Caco-2 (cell line): ENCODE data around the gene EHMT1. TPM values are rescaled to one million over a fixed set of nuclear protein-coding genes. Genes with fewer than 3 reads are reported as not detected.

Experiments
- BruUV-seq: library from RNA; stranded (reverse); fragments of 400-500 nt; replicated peaks from 2 replicates; lab custom pipeline; 2021; lab: Mats Ljungman, UMichigan
- CTCF ChIA-PET: fragments of 300-600 bp; sonication (Branson Sonifier 250); formaldehyde crosslinking; loops from one replicate; lab custom pipeline; 2022; ENCODE audit warnings: antibody characterized with exemption; lab: Charles Lee
- POLR2A ChIA-PET: fragments of 300-600 bp; sonication (Branson Sonifier 250); formaldehyde crosslinking; loops from one replicate; lab custom pipeline; 2022; ENCODE audit warnings: antibody characterized with exemption; lab: Charles Lee
- DNase-seq, 2 experiments: peaks; one replicate each; pipeline versions ENCODE4 v3.0.0 to v3.0.0-alpha.2; 2020 to 2022
- H3K27me3 ChIP-seq: replicated peaks from 2 replicates; pipeline ENCODE4 v1.6.0; 2011; ENCODE audit warnings: low read length; ENCODE audit not compliant: control insufficient read depth, insufficient read depth
- H3K36me3 ChIP-seq: 2 replicates; pipeline ENCODE4 v1.5.1; 2011; ENCODE audit warnings: low read length; ENCODE audit not compliant: control insufficient read depth, insufficient read depth
- H3K4me1 ChIP-seq: fragments of 250-450 bp; sonication (Bioruptor Pico); 2 replicates; pipeline ENCODE4 v1.5.1; 2020; ENCODE audit warnings: mild to moderate bottlenecking
- H3K4me3 ChIP-seq: 2 replicates; pipeline ENCODE4 v1.5.1; 2011; ENCODE audit warnings: low read depth, mild to moderate bottlenecking, control low read depth, low read length
- H3K9me3 ChIP-seq: fragments of 250-450 bp; sonication (Bioruptor Pico); 2 replicates; pipeline ENCODE4 v1.5.1; 2020; ENCODE audit warnings: mild to moderate bottlenecking, moderate library complexity
- H3K27ac Mint-ChIP-seq: one replicate; pipeline ENCODE4 v1.8.0; 2022; ENCODE audit warnings: mixed read lengths; ENCODE audit not compliant: unreplicated experiment
- H3K27me3 Mint-ChIP-seq: one replicate; pipeline ENCODE4 v1.8.0; 2022; ENCODE audit warnings: mixed read lengths; ENCODE audit not compliant: insufficient read depth, unreplicated experiment
- H3K36me3 Mint-ChIP-seq: one replicate; pipeline ENCODE4 v1.8.0; 2022; ENCODE audit warnings: mild to moderate bottlenecking, mixed read lengths; ENCODE audit not compliant: insufficient read depth, unreplicated experiment
- H3K4me1 Mint-ChIP-seq: one replicate; pipeline ENCODE4 v1.8.0; 2022; ENCODE audit warnings: low read depth, mixed read lengths; ENCODE audit not compliant: unreplicated experiment
- H3K4me3 Mint-ChIP-seq: one replicate; pipeline ENCODE4 v1.8.0; 2022; ENCODE audit warnings: mild to moderate bottlenecking, moderate library complexity, mixed read lengths; ENCODE audit not compliant: unreplicated experiment
- H3K9me3 Mint-ChIP-seq: one replicate; pipeline ENCODE4 v1.8.0; 2022; ENCODE audit warnings: mixed read lengths; ENCODE audit not compliant: unreplicated experiment
- intact Hi-C: fragments of 100-400 bp; cut with micrococcal nuclease; formaldehyde crosslinking; loops from one replicate; pipeline ENCODE4 v1.10.0; 2022; ENCODE audit not compliant: unreplicated experiment
- total RNA-seq: library from RNA; stranded (reverse); gene quantifications from 2 replicates; pipeline ENCODE4 v1.2.3, GENCODE V29; 2022
- TF ChIP-seq, protein P1 (sequence below), 2 experiments: fragments of 200-600 bp in 1 of 2; IDR thresholded peaks; 1 replicate in 1 of 2; 2 replicates in 1 of 2; pipeline versions ENCODE4 v1.5.1 to v1.8.0; 2011 to 2022; ENCODE audit warnings: antibody characterized with exemption in 1 of 2, control low read depth in 1 of 2, inconsistent platforms in 1 of 2, low read depth in 1 of 2, low read length in 1 of 2, mild to moderate bottlenecking in 1 of 2, moderate library complexity in 1 of 2; ENCODE audit not compliant: insufficient read depth in 1 of 2, severe bottlenecking in 1 of 2, unreplicated experiment in 1 of 2

The EHMT1 gene
- total RNA-seq, 1 experiment from 2014 or later, result 92.9 TPM

DNA sequence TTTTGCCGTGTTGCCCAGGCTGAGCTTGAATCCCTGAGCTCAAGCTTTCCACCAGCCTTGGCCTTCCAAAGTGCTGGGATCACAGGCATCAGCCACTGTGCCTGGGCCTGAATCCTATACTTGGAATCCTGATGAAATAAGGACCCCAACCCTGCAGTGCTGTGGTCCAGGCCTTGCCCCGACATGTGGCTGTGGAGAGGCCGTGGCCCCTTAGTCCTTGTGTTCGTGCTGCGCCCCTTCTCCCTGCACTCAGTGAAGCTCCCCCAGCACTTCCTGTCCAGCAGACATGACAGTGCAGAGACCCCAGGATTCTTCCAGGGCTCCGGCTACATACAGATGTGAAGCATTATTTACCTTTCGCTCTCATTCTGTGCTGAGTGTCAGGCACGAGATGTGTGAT is 52.9 kb downstream of the EHMT1 start:
- Mint-ChIP-seq H3K27ac (no peak overlapping the region), H3K4me3 (no peak overlapping the region)
- CTCF ChIA-PET, result no interaction called here

DNA sequence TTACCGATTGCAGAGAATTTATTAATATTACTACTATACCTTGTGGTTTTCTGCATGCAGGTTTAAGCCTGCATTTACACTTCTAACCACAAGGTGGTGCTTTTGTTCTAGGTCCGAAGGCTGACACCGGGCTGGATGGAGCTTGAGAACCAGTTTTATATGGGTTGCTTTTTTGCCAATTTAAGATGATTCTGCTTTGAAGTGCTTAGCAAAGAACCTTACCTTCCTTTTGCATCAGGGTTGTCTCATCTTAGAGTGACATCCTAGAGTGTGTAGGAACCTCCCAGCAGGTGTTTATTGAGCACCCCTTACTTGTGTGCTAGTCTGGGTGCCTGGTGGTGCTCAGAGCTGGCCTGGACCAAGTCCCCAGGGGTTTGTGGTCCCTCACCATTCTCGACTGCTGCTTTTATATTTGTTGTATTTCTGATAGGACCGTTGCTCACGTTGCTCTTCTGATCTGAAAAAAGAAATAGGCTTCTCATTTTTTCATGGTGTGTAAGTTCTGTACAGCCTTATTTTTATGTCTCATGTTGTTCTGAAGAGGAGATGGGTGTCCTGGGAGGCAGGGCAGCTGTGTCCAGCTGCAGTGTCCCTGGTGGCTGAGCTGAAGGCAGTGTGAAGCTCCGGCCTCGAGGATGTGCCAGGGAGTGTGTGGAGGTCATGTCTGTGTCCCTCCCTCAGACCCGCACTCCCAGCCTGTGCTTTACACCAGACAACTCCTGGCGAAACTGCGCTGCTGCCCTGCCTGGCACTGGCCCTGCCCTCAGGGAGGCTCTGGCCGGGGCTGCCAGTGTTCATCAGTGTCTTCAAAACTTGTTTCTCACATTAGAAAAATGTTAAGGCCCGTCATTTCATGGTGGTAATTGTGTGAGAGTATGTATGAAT is 54.3 kb downstream of the EHMT1 start:
- TF ChIP-seq, protein P1, sequence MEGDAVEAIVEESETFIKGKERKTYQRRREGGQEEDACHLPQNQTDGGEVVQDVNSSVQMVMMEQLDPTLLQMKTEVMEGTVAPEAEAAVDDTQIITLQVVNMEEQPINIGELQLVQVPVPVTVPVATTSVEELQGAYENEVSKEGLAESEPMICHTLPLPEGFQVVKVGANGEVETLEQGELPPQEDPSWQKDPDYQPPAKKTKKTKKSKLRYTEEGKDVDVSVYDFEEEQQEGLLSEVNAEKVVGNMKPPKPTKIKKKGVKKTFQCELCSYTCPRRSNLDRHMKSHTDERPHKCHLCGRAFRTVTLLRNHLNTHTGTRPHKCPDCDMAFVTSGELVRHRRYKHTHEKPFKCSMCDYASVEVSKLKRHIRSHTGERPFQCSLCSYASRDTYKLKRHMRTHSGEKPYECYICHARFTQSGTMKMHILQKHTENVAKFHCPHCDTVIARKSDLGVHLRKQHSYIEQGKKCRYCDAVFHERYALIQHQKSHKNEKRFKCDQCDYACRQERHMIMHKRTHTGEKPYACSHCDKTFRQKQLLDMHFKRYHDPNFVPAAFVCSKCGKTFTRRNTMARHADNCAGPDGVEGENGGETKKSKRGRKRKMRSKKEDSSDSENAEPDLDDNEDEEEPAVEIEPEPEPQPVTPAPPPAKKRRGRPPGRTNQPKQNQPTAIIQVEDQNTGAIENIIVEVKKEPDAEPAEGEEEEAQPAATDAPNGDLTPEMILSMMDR (IDR thresholded peaks at IDR 0.05; ENCODE audit: insufficient read depth in 1 of 2, low read depth in 1 of 2, low read length in 1 of 2, severe bottlenecking in 1 of 2, unreplicated experiment in 1 of 2), result peak; percentile 74 to 84
- Histone ChIP-seq H3K4me1 (no peaks in the 10 kb centered on the region), H3K36me3 (0 out of 2 replicates have a peak, but pooled peaks cover 1% of the 10 kb centered on the region), H3K9me3 (no peaks in the 10 kb centered on the region), H3K4me3 (no peak overlapping the region), H3K27me3 (no peaks in the 10 kb centered on the region)
- no peaks in the 10 kb centered on the region for H3K9me3 Mint-ChIP-seq
- H3K36me3 Mint-ChIP-seq, result peaks cover 27% of the 10 kb centered on the region
- DNase-seq, result peak in 1 of 2 experiments; percentile 63
- POLR2A ChIA-PET, result no interaction called here
- no TSS peak for BruUV-seq
- H3K27me3 Mint-ChIP-seq, result no peaks in the 10 kb centered on the region
- H3K27ac Mint-ChIP-seq, result no peak overlapping the region
- CTCF ChIA-PET, result interaction anchor here (0.6 to 1.6 kb wide), 10 partner anchors 8 to 99 kb away, joined by 3 to 18 read pairs (median 4); no protein-coding TSS in a partner anchor
- intact Hi-C loops, result loop anchor here (1.0 to 2.0 kb wide), 2 partner anchors 22 to 100 kb away; no protein-coding TSS in a partner anchor
- H3K4me1 Mint-ChIP-seq, result peaks cover 18% of the 10 kb centered on the region
- H3K4me3 Mint-ChIP-seq, result no peak overlapping the region

More for the DNA sequence above, 52.9 kb downstream of the EHMT1 start:
- Histone ChIP-seq H3K36me3 (0 out of 2 replicates have a peak, but pooled peaks cover 1% of the 10 kb centered on the region), H3K4me1 (no peaks in the 10 kb centered on the region), H3K27me3 (no peaks in the 10 kb centered on the region), H3K9me3 (no peaks in the 10 kb centered on the region), H3K4me3 (no peak overlapping the region)
- peaks cover 37% of the 10 kb centered on the region for H3K36me3 Mint-ChIP-seq
- TF ChIP-seq, protein P1 (IDR thresholded peaks at IDR 0.05; ENCODE audit: insufficient read depth in 1 of 2, low read depth in 1 of 2, low read length in 1 of 2, severe bottlenecking in 1 of 2, unreplicated experiment in 1 of 2), result no peak
- intact Hi-C loops, result loop anchor here (2.0 kb wide), 1 partner anchor 101 kb away; no protein-coding TSS in a partner anchor
- DNase-seq, result no peak
- peaks cover 18% of the 10 kb centered on the region for H3K4me1 Mint-ChIP-seq
- BruUV-seq, result no TSS peak
- H3K9me3 Mint-ChIP-seq, result no peaks in the 10 kb centered on the region
- POLR2A ChIA-PET, result no interaction called here
- no peaks in the 10 kb centered on the region for H3K27me3 Mint-ChIP-seq

DNA sequence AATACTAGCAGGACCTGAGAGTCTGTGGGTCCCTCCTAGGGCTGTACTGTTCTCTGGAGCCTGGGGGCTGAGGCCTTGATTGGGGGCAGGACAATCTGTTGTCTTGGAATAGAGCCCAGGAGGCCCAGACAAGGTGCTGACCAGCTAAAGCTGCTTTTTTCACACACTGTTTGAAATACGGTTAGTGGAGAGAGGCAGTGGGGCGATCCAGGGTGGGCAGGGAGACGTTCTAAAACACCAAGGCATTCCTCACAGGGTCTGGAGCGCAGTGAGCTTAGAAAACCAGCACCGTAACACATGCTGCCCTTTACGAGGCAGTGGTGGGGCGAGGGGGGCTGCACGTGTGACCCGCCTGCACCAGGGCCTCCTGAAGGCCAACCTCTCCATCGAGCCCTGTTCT is 55.1 kb downstream of the EHMT1 start:
- Mint-ChIP-seq H3K4me3 (no peak overlapping the region), H3K36me3 (peaks cover 27% of the 10 kb centered on the region), H3K27me3 (no peaks in the 10 kb centered on the region), H3K27ac (no peak overlapping the region), H3K9me3 (no peaks in the 10 kb centered on the region), H3K4me1 (peaks cover 18% of the 10 kb centered on the region)
- ChIA-PET POLR2A (no interaction called here), CTCF (interaction anchor here (1.6 kb wide), 1 partner anchor 21 kb away, joined by 18 read pairs; no protein-coding TSS in a partner anchor)
- no peaks in the 10 kb centered on the region for H3K4me1 ChIP-seq
- no peaks in the 10 kb centered on the region for H3K9me3 ChIP-seq
- BruUV-seq, result no TSS peak
- H3K4me3 ChIP-seq, result no peak overlapping the region
- peaks cover 1% of the 10 kb centered on the region; the same call in 1 of the 2 replicates for H3K36me3 ChIP-seq
- TF ChIP-seq, protein P1 (IDR thresholded peaks at IDR 0.05; ENCODE audit: insufficient read depth in 1 of 2, low read depth in 1 of 2, low read length in 1 of 2, severe bottlenecking in 1 of 2, unreplicated experiment in 1 of 2), result no peak
- no peaks in the 10 kb centered on the region for H3K27me3 ChIP-seq
- DNase-seq, result no peak
- intact Hi-C loops, result loop anchor here (1.0 to 2.0 kb wide), 2 partner anchors 21 to 99 kb away; no protein-coding TSS in a partner anchor
